Endothelial cell (in vitro differentiated cells): Measurements from ENCODE around the gene CDK8. TPM values are rescaled to one million over a fixed set of nuclear protein-coding genes. Genes with fewer than 3 reads are reported as not detected.

ENCODE experiments used
- DNase-seq: peaks from one replicate; pipeline ENCODE4 v3.0.0; 2021; ENCODE audit warnings: low spot score
- H3K27ac Mint-ChIP-seq: one replicate; pipeline ENCODE4 v1.8.0; 2021; ENCODE audit warnings: mixed read lengths, inconsistent platforms; ENCODE audit not compliant: unreplicated experiment
- H3K27me3 Mint-ChIP-seq: one replicate; pipeline ENCODE4 v1.8.0; 2021; ENCODE audit warnings: mild to moderate bottlenecking, moderate library complexity, mixed read lengths, inconsistent platforms; ENCODE audit not compliant: unreplicated experiment
- H3K36me3 Mint-ChIP-seq: one replicate; pipeline ENCODE4 v1.8.0; 2021; ENCODE audit warnings: mild to moderate bottlenecking, low read depth, mixed read lengths, inconsistent platforms; ENCODE audit not compliant: unreplicated experiment
- H3K4me1 Mint-ChIP-seq: one replicate; pipeline ENCODE4 v1.8.0; 2021; ENCODE audit warnings: mild to moderate bottlenecking, mixed read lengths, inconsistent platforms; ENCODE audit not compliant: unreplicated experiment
- H3K4me3 Mint-ChIP-seq: one replicate; pipeline ENCODE4 v1.8.0; 2021; ENCODE audit warnings: mild to moderate bottlenecking, mixed read lengths, inconsistent platforms; ENCODE audit not compliant: unreplicated experiment
- H3K9me3 Mint-ChIP-seq: one replicate; pipeline ENCODE4 v1.8.0; 2021; ENCODE audit warnings: mixed read lengths, inconsistent platforms; ENCODE audit not compliant: unreplicated experiment
- total RNA-seq: library from RNA; stranded (reverse); fragmentation: NEBNext Ultra II Directional; extraction: Animal tissue kit (Norgen Biotek cat#: 25700); gene quantifications from one replicate; pipeline ENCODE4 v1.2.1, GENCODE V29; 2021; ENCODE audit not compliant: unreplicated experiment
- TF ChIP-seq, protein P1 (sequence below): fragments of 200-600 bp; sonication (generic); IDR thresholded peaks from one replicate; pipeline ENCODE4 v1.5.0; 2021; ENCODE audit warnings: antibody characterized with exemption; ENCODE audit not compliant: unreplicated experiment

CDK8 gene
- total RNA-seq, 1 donor from 2014 or later, result 18.1 TPM

DNA sequence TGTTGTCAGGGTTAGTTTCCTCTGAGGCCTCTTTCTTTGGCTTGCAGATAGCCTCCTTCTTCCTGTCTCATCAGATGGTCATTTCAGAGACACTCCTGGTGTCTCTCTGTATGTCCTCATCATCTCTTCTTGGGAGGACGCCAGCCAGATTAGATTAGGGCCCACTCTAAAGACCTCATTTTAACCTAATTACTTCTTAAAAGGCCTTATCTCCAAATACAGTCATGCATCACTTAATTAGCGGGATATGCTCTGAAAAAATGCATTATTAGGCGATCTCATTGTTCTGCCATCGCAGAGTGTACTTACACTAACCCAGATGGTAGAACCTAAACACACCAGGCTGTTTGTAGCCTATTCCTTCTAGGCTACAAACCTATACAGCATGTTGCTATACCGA, 89.0 kb downstream of the CDK8 start:
- no peak for DNase-seq
- H3K27ac Mint-ChIP-seq, result no peak overlapping the region
- no peak overlapping the region for H3K4me3 Mint-ChIP-seq
- peaks cover 5% of the 10 kb centered on the region for H3K4me1 Mint-ChIP-seq
- TF ChIP-seq, protein P1, sequence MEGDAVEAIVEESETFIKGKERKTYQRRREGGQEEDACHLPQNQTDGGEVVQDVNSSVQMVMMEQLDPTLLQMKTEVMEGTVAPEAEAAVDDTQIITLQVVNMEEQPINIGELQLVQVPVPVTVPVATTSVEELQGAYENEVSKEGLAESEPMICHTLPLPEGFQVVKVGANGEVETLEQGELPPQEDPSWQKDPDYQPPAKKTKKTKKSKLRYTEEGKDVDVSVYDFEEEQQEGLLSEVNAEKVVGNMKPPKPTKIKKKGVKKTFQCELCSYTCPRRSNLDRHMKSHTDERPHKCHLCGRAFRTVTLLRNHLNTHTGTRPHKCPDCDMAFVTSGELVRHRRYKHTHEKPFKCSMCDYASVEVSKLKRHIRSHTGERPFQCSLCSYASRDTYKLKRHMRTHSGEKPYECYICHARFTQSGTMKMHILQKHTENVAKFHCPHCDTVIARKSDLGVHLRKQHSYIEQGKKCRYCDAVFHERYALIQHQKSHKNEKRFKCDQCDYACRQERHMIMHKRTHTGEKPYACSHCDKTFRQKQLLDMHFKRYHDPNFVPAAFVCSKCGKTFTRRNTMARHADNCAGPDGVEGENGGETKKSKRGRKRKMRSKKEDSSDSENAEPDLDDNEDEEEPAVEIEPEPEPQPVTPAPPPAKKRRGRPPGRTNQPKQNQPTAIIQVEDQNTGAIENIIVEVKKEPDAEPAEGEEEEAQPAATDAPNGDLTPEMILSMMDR, result no peak
- no peaks in the 10 kb centered on the region for H3K36me3 Mint-ChIP-seq
- H3K9me3 Mint-ChIP-seq, result no peaks in the 10 kb centered on the region
- H3K27me3 Mint-ChIP-seq, result no peaks in the 10 kb centered on the region

DNA sequence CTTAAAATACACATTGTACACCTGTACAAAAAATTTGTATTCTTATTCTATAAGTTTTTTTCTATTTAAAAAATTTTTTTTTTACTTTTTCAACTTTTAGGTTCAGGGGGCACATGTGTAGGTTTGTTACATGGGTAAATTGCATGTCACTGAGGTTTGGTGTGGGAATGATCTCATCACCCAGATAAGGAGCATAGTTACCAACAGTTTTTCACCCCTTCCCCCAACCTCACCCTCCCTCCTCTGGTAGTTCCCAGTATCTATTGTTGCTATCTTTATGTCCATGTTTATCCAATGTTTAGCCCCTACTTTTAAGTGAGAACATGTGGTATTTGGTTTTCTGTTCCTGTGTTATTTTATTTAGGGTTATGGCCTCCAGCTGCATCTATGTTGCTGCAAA, 89.9 kb downstream of the CDK8 start:
- Mint-ChIP-seq H3K4me1 (peaks cover 5% of the 10 kb centered on the region), H3K27ac (no peak overlapping the region), H3K4me3 (no peak overlapping the region), H3K9me3 (no peaks in the 10 kb centered on the region), H3K36me3 (no peaks in the 10 kb centered on the region), H3K27me3 (no peaks in the 10 kb centered on the region)
- DNase-seq, result no peak
- TF ChIP-seq, protein P1, result no peak

DNA sequence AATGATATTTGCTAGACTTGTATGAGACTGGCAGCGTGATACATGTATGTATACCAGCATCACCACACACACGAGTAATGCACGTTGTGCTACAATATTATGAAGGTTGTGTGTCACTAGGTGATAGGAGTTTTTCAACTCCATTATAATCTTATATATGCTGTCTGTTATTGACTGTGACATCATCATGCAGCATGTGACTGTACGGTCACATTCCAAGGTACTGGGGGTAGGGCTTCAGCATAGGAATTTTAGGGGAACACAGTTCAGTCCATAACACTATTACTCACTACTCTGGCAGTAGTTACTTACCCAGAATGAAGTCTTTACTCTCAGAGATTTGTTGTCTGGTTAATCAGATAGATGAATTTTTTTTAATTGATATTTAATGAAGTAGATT, 91.1 kb downstream of the CDK8 start:
- Mint-ChIP-seq H3K4me3 (no peak overlapping the region), H3K36me3 (no peaks in the 10 kb centered on the region), H3K27ac (no peak overlapping the region), H3K4me1 (peaks cover 5% of the 10 kb centered on the region), H3K27me3 (no peaks in the 10 kb centered on the region), H3K9me3 (no peaks in the 10 kb centered on the region)
- no peak for DNase-seq
- TF ChIP-seq, protein P1, result no peak

DNA sequence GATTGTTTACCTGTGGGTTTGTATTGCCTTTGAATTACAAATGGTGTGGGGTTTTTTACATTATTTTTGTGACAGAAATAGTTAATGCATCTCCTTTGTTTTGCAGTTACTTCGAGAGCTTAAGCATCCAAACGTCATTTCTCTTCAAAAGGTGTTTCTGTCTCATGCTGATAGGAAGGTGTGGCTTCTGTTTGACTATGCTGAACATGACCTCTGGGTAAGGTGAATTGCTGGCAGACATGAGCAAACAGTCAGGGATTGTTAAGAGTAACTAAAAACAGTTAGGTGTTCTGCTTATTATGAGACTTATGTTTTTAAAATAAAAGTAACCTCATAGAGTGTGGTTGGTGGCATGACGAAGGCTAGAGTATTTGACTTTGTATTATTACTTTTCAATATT, 95.0 kb downstream of the CDK8 start:
- H3K27me3 Mint-ChIP-seq, result no peaks in the 10 kb centered on the region
- H3K4me3 Mint-ChIP-seq, result no peak overlapping the region
- H3K4me1 Mint-ChIP-seq, result no peaks in the 10 kb centered on the region
- DNase-seq, result no peak
- no peak overlapping the region for H3K27ac Mint-ChIP-seq
- H3K9me3 Mint-ChIP-seq, result no peaks in the 10 kb centered on the region
- TF ChIP-seq, protein P1, result no peak
- H3K36me3 Mint-ChIP-seq, result no peaks in the 10 kb centered on the region

DNA sequence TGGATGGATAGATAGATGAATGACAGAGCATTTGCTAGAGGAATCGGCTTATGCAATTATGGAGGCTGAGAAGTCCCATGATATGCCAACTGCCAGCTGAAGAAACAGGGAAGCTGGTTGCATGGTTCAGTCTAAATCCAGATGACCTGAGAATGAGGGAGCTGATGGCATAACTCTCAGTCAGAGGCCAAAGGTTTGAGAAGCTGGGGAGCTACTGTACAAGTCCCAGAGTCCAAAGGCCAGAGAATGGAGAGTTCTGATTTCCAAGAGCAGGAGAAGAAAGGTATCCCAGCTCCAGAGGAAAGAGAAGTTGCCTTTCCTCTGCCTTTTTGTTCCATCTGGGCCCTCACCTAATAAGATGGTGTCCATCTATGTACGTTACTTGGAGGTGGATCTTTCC, 108.3 kb downstream of the CDK8 start:
- Mint-ChIP-seq H3K36me3 (no peaks in the 10 kb centered on the region), H3K4me3 (no peak overlapping the region), H3K9me3 (no peaks in the 10 kb centered on the region), H3K27ac (no peak overlapping the region), H3K4me1 (no peaks in the 10 kb centered on the region), H3K27me3 (no peaks in the 10 kb centered on the region)
- TF ChIP-seq, protein P1, result no peak
- no peak for DNase-seq
